HepG2 (cell line): Measurements from ENCODE around the gene ARHGDIA. TPM values are rescaled to one million over a fixed set of nuclear protein-coding genes. Genes with fewer than 3 reads are reported as not detected.

Experiments used
- HOXA7 ChIP-seq: sonication (generic); formaldehyde crosslinking; IDR thresholded peaks from 2 replicates; pipeline ENCODE4 v1.8.1; 2022; ENCODE audit warnings: mild to moderate bottlenecking, missing genetic modification reagents, moderate library complexity
- NFE2L2 ChIP-seq: fragments of 150-350 bp; IDR thresholded peaks from 2 replicates; pipeline ENCODE4 v1.6.1; 2014; ENCODE audit warnings: low read length
- SIX4 ChIP-seq: sonication (generic); formaldehyde crosslinking; IDR thresholded peaks from 2 replicates; pipeline ENCODE4 v1.4.0; 2020; ENCODE audit warnings: missing genetic modification reagents
- SMARCC2 ChIP-seq: fragments of 450-650 bp; IDR thresholded peaks from 2 replicates; pipeline ENCODE4 v1.6.1; 2017; ENCODE audit warnings: antibody characterized with exemption, mild to moderate bottlenecking
- ZBTB42 ChIP-seq: sonication (generic); formaldehyde crosslinking; IDR thresholded peaks from 2 replicates; pipeline ENCODE4 v1.5.0; 2020; ENCODE audit warnings: mild to moderate bottlenecking, missing genetic modification reagents
- ZFX ChIP-seq: sonication (generic); formaldehyde crosslinking; IDR thresholded peaks from 2 replicates; pipeline ENCODE4 v1.4.0; 2020; ENCODE audit warnings: mild to moderate bottlenecking, low read depth, missing genetic modification reagents, moderate library complexity
- ZNF484 ChIP-seq: sonication (generic); formaldehyde crosslinking; IDR thresholded peaks from 2 replicates; pipeline ENCODE4 v1.5.1; 2020; ENCODE audit warnings: mild to moderate bottlenecking, low read depth, missing genetic modification reagents, borderline replicate concordance
- ZNF605 ChIP-seq: sonication (generic); formaldehyde crosslinking; IDR thresholded peaks from 2 replicates; pipeline ENCODE4 v1.8.0; 2022; ENCODE audit warnings: mild to moderate bottlenecking, missing genetic modification reagents
- ZNF782 ChIP-seq: sonication (generic); formaldehyde crosslinking; IDR thresholded peaks from 2 replicates; pipeline ENCODE4 v1.4.0; 2020; ENCODE audit warnings: missing genetic modification reagents, mild to moderate bottlenecking, borderline replicate concordance
- ZNF850 ChIP-seq: sonication (generic); formaldehyde crosslinking; conservative IDR thresholded peaks from 2 replicates; pipeline ENCODE4 v1.9.0; 2021; ENCODE audit warnings: mild to moderate bottlenecking, missing genetic modification reagents
- polyA plus RNA-seq, 8 experiments: library from polyadenylated mRNA; depleted of rRNA in 3 of 8; stranded (reverse) in 7 of 8; unstranded in 1 of 8; fragments of >200 nt; fragmentation: Illumina TruSeq in 4 of 8; extraction: Trizol in 4 of 8; gene quantifications; 2 replicates each; pipeline versions ENCODE4 v1.2.1 to v1.2.3, GENCODE V29; 2011 to 2016; ENCODE audit warnings: low read depth in 4 of 8, missing spikeins in 1 of 8, mixed read lengths in 1 of 8; ENCODE audit not compliant: insufficient read depth in 1 of 8
- total RNA-seq, 5 experiments: library from RNA; depleted of rRNA; stranded (reverse); fragments of >200 nt; fragmentation: Illumina TruSeq; extraction: Trizol; gene quantifications; 2 replicates each; pipeline ENCODE4 v1.2.3, GENCODE V29; 2016; ENCODE audit warnings: low read depth in 1 of 5
- TF ChIP-seq, protein P1 (sequence below), 2 experiments: IDR thresholded peaks; 2 replicates each; pipeline ENCODE4 v1.6.1; 2011 to 2012; ENCODE audit warnings: low read length in 2 of 2, borderline replicate concordance in 1 of 2, low read depth in 1 of 2, mild to moderate bottlenecking in 1 of 2, moderate library complexity in 1 of 2
- TF ChIP-seq, protein P2 (sequence below): sonication (generic); formaldehyde crosslinking; IDR thresholded peaks from one replicate; pipeline ENCODE4 v1.5.1; 2020; ENCODE audit warnings: mild to moderate bottlenecking, missing genetic modification reagents; ENCODE audit errors: not compliant biosample characterization
- TF ChIP-seq, protein P3 (sequence below): IDR thresholded peaks from 2 replicates; pipeline ENCODE4 v1.6.1; 2016; ENCODE audit warnings: control low read depth
- TF ChIP-seq, protein P4 (sequence below): sonication (generic); formaldehyde crosslinking; IDR thresholded peaks from 2 replicates; pipeline ENCODE4 v1.8.0; 2022; ENCODE audit warnings: low read depth, missing genetic modification reagents

The ARHGDIA gene
- total and polyA plus RNA-seq, 2 of the 13 experiments (the other 11 are each of a cell fraction or from before 2014, with no cell fraction given): 40.0 to 64.0 TPM

DNA sequence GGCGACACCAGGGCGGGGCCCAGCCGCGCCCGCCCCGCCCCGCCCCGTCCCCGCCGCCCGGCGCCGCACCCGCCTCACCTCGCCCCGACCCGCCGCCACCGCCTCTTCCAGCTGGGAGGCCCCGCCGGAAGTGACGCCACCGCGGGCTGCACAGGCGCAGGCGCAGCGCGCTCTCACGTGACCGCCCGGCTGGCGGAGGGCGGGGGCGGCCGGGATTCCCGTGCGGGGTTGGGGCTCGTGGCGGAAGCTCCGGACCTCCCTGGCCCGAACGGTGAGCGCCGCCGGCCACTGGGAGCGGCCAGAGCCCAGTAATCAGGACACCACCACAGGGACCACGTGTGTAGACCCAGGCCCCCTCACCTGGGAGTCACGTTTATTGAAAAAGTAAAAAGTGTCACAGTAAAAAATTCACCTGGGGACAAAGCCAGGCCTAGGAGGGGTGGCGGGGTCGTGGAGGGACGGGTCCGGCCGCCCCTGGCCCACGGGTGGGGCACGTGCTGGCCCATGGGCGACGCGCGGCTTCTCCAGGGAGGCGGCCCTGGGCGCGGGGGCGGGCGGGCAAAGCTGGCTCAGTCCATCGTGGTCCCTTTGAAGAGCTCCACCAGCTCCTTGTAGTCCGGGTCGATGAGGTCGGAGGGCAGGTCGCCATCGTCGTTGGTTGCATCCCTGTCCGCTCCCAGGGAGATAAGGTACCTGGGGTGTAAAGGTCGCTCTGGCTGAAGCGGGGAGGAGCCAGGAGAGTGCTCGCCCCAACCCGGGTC, 37.8 kb downstream of the ARHGDIA start, which contains the start of gene MCRIP1 (continued):
- TF ChIP-seq, protein P1, sequence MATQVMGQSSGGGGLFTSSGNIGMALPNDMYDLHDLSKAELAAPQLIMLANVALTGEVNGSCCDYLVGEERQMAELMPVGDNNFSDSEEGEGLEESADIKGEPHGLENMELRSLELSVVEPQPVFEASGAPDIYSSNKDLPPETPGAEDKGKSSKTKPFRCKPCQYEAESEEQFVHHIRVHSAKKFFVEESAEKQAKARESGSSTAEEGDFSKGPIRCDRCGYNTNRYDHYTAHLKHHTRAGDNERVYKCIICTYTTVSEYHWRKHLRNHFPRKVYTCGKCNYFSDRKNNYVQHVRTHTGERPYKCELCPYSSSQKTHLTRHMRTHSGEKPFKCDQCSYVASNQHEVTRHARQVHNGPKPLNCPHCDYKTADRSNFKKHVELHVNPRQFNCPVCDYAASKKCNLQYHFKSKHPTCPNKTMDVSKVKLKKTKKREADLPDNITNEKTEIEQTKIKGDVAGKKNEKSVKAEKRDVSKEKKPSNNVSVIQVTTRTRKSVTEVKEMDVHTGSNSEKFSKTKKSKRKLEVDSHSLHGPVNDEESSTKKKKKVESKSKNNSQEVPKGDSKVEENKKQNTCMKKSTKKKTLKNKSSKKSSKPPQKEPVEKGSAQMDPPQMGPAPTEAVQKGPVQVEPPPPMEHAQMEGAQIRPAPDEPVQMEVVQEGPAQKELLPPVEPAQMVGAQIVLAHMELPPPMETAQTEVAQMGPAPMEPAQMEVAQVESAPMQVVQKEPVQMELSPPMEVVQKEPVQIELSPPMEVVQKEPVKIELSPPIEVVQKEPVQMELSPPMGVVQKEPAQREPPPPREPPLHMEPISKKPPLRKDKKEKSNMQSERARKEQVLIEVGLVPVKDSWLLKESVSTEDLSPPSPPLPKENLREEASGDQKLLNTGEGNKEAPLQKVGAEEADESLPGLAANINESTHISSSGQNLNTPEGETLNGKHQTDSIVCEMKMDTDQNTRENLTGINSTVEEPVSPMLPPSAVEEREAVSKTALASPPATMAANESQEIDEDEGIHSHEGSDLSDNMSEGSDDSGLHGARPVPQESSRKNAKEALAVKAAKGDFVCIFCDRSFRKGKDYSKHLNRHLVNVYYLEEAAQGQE (IDR thresholded peaks at IDR 0.05; ENCODE audit: borderline replicate concordance in 1 of 2, low read depth in 1 of 2, low read length in 2 of 2): peak in 1 of 2 experiments; percentile 13; a peak in 1 of 4 replicates
- TF ChIP-seq SMARCC2 (no peak), HOXA7 (no peak), ZFX (peak; percentile 79), ZBTB42 (peak; percentile 79; the same call in 1 of the 2 replicates), SIX4 (CRISPR knock-in tag) (no peak), NFE2L2 (no peak), ZNF782 (CRISPR knock-in tag) (peak; percentile 95; the same call in 1 of the 2 replicates), ZNF484 (CRISPR knock-in tag) (no peak; the same call in 1 of the 2 replicates), ZNF850 (peak; percentile 88; the same call in 1 of the 2 replicates), ZNF605 (CRISPR knock-in tag) (peak; percentile 22; the same call in 1 of the 2 replicates)
- TF ChIP-seq, protein P2, sequence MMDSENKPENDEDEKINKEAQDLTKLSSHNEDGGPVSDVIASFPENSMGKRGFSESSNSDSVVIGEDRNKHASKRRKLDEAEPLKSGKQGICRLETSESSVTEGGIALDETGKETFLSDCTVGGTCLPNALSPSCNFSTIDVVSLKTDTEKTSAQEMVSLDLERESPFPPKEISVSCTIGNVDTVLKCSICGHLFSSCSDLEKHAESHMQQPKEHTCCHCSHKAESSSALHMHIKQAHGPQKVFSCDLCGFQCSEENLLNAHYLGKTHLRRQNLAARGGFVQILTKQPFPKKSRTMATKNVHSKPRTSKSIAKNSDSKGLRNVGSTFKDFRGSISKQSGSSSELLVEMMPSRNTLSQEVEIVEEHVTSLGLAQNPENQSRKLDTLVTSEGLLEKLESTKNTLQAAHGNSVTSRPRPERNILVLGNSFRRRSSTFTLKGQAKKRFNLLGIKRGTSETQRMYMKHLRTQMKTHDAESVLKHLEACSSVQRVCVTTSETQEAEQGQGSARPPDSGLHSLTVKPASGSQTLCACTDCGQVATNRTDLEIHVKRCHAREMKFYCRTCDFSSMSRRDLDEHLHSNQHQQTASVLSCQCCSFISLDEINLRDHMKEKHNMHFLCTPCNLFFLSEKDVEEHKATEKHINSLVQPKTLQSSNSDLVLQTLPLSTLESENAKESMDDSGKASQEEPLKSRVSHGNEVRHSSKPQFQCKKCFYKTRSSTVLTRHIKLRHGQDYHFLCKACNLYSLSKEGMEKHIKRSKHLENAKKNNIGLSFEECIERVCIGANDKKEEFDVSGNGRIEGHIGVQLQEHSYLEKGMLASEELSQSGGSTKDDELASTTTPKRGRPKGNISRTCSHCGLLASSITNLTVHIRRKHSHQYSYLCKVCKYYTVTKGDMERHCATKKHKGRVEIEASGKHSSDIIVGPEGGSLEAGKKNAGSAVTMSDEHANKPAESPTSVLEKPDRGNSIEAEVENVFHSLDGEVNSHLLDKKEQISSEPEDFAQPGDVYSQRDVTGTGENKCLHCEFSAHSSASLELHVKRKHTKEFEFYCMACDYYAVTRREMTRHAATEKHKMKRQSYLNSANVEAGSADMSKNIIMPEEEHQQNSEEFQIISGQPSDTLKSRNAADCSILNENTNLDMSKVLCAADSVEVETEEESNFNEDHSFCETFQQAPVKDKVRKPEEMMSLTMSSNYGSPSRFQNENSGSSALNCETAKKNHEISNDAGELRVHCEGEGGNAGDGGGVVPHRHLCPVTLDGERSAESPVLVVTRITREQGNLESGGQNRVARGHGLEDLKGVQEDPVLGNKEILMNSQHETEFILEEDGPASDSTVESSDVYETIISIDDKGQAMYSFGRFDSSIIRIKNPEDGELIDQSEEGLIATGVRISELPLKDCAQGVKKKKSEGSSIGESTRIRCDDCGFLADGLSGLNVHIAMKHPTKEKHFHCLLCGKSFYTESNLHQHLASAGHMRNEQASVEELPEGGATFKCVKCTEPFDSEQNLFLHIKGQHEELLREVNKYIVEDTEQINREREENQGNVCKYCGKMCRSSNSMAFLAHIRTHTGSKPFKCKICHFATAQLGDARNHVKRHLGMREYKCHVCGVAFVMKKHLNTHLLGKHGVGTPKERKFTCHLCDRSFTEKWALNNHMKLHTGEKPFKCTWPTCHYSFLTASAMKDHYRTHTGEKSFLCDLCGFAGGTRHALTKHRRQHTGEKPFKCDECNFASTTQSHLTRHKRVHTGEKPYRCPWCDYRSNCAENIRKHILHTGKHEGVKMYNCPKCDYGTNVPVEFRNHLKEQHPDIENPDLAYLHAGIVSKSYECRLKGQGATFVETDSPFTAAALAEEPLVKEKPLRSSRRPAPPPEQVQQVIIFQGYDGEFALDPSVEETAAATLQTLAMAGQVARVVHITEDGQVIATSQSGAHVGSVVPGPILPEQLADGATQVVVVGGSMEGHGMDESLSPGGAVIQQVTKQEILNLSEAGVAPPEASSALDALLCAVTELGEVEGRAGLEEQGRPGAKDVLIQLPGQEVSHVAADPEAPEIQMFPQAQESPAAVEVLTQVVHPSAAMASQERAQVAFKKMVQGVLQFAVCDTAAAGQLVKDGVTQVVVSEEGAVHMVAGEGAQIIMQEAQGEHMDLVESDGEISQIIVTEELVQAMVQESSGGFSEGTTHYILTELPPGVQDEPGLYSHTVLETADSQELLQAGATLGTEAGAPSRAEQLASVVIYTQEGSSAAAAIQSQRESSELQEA: peak; percentile 79
- TF ChIP-seq, protein P3, sequence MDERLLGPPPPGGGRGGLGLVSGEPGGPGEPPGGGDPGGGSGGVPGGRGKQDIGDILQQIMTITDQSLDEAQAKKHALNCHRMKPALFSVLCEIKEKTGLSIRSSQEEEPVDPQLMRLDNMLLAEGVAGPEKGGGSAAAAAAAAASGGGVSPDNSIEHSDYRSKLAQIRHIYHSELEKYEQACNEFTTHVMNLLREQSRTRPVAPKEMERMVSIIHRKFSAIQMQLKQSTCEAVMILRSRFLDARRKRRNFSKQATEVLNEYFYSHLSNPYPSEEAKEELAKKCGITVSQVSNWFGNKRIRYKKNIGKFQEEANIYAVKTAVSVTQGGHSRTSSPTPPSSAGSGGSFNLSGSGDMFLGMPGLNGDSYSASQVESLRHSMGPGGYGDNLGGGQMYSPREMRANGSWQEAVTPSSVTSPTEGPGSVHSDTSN (CRISPR knock-in tag): no peak
- TF ChIP-seq, protein P4, sequence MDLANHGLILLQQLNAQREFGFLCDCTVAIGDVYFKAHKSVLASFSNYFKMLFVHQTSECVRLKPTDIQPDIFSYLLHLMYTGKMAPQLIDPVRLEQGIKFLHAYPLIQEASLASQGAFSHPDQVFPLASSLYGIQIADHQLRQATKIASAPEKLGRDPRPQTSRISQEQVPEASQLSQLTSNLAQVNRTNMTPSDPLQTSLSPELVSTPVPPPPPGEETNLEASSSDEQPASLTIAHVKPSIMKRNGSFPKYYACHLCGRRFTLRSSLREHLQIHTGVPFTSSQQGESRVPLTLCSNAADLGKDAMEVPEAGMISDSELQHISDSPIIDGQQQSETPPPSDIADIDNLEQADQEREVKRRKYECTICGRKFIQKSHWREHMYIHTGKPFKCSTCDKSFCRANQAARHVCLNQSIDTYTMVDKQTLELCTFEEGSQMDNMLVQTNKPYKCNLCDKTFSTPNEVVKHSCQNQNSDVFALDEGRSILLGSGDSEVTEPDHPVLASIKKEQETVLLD (CRISPR knock-in tag): peak; percentile 97
